Measurements from ENCODE around the gene ST6GALNAC3. TPM values are rescaled to one million over a fixed set of nuclear protein-coding genes. Genes with fewer than 3 reads are reported as not detected.

ST6GALNAC3 gene
- polyA plus RNA-seq, 2 of the 4 experiments (the other 2 are of a cell fraction) = 1.1 to 1.2 TPM

- TF ChIP-seq E2F6 (IDR thresholded peaks at IDR 0.05; ENCODE audit: borderline replicate concordance, low read depth) (no peak), CHD4 (IDR thresholded peaks at IDR 0.05; ENCODE audit: borderline replicate concordance) (no peak), BCL3 (IDR thresholded peaks at IDR 0.05) (no peak), FOXS1 (CRISPR knock-in tag; IDR thresholded peaks at IDR 0.05) (no peak), FOSB (CRISPR knock-in tag; IDR thresholded peaks at IDR 0.05) (no peak), TFCP2L1 (CRISPR knock-in tag; IDR thresholded peaks at IDR 0.05) (no peak), USF2 (IDR thresholded peaks at IDR 0.05) (no peak), EHF (CRISPR knock-in tag; IDR thresholded peaks at IDR 0.05) (no peak), RFX5 (IDR thresholded peaks at IDR 0.05) (no peak)
Observed at GRCh38 chr1:76080552-76081079, 6.1 kb downstream of the ST6GALNAC3 start (continued).

- no peak overlapping the region for H3K4me3 ChIP-seq
- DNase-seq (ENCODE audit: low read depth in 1 of 2, low spot score in 1 of 2) = no peak
- ChIA-PET CTCF (no interaction called here), POLR2A (no interaction called here)
- H3K4me2 ChIP-seq = no peak overlapping the region
- TF ChIP-seq NFE2L2 (conservative IDR thresholded peaks at IDR 0.05; ENCODE audit: low read length) (no peak), CBX8 (IDR thresholded peaks at IDR 0.05) (no peak), CTCF (IDR thresholded peaks at IDR 0.05) (no peak), POLR2A (IDR thresholded peaks at IDR 0.05; ENCODE audit: low read length) (no peak), E2F6 (IDR thresholded peaks at IDR 0.05; ENCODE audit: borderline replicate concordance, low read depth) (no peak), FOXS1 (CRISPR knock-in tag; IDR thresholded peaks at IDR 0.05) (no peak), ZNF302 (CRISPR knock-in tag; IDR thresholded peaks at IDR 0.05) (no peak), SREBF2 (IDR thresholded peaks at IDR 0.05) (no peak), USF2 (IDR thresholded peaks at IDR 0.05) (no peak), JUNB (IDR thresholded peaks at IDR 0.05) (no peak), MAZ (IDR thresholded peaks at IDR 0.05; ENCODE audit: borderline replicate concordance, low read depth, low read length) (no peak), NPAS2 (CRISPR knock-in tag; IDR thresholded peaks at IDR 0.05; ENCODE audit: borderline replicate concordance) (no peak), HEYL (CRISPR knock-in tag; IDR thresholded peaks at IDR 0.05) (no peak), RAD21 (conservative IDR thresholded peaks at IDR 0.05 in 1 of 2, IDR thresholded peaks at IDR 0.05 in 1 of 2) (no peak), BCL3 (IDR thresholded peaks at IDR 0.05) (no peak), POLR2AphosphoS2 (conservative IDR thresholded peaks at IDR 0.05; ENCODE audit: low read length) (no peak), MYC (IDR thresholded peaks at IDR 0.05; ENCODE audit: borderline replicate concordance, low read length) (no peak), CHD2 (IDR thresholded peaks at IDR 0.05; ENCODE audit: low read length, partially characterized antibody) (no peak), ESRRA (IDR thresholded peaks at IDR 0.05; ENCODE audit: borderline replicate concordance, low read length) (no peak)
- no peaks in the 10 kb centered on the region for H3K9me3 ChIP-seq
- no peaks in the 10 kb centered on the region for H3K4me1 ChIP-seq
- WGBS (ENCODE audit: missing lambda C conversion rate) = 75% methylated on average over 4 of the region's 4 CpGs
- ATAC-seq = no peak
- no peak for FAIRE-seq
- no peak overlapping the region for H3K27ac ChIP-seq
Observed at GRCh38 chr1:76082062-76082461, 7.5 kb downstream of the ST6GALNAC3 start.

Data from A549 (cell line).